LHCN-M2 (cell line): ENCODE results near the gene PPM1L. TPM values are rescaled to one million over a fixed set of nuclear protein-coding genes. Genes with fewer than 3 reads are reported as not detected.
"Not testable (repeated sequence)": the region's sequence is repeated elsewhere in the genome, so short reads cannot be mapped to it uniquely, and the experiment has no call there.

Experiments used
- DNase-seq: peaks from one replicate; pipeline ENCODE4 v3.0.0-alpha.2; 2012; ENCODE audit warnings: low read depth
- total RNA-seq: library from RNA; depleted of rRNA; stranded (reverse); fragments of >200 nt; gene quantifications from 2 replicates; pipeline ENCODE4 v1.2.3, GENCODE V29; 2014

Gene PPM1L
- total RNA-seq, 1 experiment from 2014 or later = 0.52 TPM

DNA sequence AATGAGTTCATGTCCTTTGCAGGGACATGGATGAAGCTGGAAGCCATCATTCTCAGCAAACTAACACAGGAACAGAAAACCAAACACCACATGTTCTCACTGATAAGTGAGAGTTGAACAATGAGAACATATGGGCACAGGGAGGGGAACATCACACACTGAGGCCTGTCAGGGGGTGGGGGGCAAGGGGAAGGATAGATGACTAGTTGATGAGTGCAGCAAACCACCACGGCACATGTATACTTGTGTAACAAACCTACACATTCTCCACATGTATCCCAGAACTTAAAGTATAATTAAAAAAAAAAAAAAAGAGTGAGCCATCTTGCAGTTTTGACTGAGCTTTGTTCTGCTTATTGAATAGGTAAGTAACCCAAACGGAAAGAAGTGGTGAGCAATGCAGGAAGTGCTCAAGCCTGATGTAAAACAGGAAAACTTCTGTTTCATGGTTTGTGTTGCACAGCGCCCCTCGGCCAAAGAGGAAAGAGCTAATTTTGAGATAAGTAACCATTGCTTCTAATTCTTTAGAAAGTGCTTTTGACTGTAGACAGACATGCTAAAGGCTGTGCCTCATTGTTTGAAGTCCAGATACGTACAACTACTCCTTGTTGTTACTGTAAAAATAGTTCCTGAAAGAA is 279.0 kb downstream of the PPM1L start:
- DNase-seq = not testable (repeated sequence)

DNA sequence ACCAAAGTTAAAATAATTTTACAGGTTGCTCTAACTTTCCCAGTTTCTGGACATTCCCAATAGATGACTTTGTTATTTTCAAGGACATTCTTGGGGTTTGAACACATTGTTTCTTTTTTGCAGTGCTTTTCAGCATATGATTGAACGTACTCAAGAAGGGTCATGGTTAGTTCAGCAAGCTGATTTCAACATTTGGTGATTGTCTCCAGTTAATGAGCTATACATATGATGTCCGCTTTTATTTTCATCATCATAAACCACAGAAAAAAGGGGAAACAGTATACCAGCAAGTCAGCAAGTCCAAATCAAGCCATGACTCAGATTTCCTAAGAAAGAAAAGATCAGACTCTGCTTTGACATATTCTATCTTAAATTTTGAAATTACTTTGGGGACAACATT is 279.7 kb downstream of the PPM1L start:
- DNase-seq = peak; percentile 8

DNA sequence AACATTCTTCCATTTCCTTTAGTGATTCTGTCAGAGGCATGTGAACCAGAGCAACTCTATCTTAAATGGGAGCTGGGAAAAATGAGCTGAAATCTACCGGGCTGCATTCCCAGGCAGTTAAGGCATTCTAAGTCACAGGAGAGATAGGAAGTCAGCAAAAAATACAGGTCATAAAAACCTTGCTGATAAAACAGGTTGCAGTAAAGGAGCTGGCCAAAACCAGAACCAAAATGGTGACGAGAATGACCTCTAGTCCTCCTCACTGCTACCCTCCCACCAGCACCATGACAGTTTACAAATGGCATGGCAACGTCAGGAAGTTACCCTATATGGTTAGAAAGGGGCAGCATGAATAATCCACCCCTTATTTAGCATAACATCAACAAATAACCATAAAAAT is 282.7 kb downstream of the PPM1L start:
- DNase-seq = no peak

DNA sequence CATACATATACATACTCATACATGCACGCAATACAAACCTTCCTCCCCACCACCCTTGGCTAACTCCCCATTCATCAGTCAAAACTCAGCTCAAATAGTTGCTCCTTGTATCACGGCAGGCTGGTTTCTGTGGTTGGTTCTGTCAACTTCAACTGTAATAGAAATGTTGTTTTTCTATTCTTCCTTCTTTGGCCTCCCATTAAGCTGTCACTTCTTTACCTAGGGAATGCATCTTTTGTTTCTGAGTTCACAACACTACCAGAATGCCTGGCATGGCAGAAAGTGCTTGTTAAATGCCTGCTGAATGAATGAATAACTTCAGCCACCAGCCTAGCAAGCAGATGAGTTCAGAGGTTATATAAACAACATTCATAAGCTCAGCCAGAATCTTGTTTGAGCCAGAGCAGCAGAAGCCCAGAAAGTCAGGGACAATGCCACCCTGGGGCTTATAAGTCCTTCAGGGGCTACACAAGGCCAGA is 286.0 kb downstream of the PPM1L start:
- no peak for DNase-seq

DNA sequence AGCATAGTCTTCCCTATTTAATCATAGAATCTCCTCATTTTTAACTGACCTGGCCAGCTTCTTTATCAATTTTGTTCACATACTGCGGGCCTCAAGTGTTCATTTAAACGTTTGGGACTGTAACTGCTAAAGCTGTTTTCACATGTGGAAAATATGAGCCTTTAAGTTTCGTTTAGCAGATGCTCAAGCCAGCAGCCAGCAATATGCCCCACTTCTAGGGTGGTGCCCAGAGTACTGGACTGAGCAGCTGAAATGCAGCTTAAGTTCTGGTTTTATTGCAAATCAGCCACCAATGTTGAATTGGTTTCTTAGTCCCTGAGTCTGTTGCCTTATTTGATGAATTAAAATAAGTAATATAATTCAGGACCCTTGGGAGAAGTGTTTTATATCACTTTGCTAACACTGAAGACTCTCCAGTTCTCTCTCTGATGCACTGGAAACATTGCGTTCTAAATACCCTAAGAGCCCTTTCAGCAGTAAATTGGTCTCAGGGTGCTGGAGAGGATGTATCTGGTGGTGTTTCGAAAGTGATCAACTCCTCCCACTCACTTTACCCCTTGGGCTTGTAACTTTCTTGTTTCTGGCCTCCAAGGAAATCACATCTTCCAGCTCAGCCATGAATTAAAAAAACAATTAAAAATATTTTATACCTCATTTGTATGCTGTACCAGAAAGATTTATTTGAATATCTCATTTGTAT is 287.5 kb downstream of the PPM1L start:
- no peak for DNase-seq

DNA sequence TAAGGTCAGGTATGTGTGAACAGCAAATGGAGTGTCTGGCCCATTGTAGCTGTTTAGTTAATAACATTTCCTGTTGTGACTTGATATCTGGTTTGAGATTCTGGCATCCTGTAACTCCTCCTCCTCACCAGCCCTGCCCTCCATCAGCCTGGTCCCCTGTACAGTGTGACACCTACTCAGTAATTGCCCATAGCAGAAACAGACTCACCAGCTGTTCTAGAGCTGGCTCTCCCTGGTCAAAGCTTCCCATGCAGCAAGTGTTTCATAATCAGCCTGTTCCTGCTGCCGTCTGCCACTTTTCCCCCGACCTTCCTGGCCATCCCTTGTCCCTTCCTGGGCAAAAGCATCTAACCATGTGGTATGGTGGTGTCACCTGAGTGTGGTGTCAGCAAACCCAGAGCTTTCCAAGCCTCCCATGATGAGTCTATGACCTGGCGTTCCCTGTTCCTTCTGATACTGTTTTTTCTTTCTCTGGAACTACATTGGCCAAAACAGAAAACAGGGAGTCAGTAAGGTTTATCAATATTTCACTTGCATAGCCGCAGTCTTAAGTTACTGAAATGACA is 293.7 kb downstream of the PPM1L start:
- DNase-seq = no peak

DNA sequence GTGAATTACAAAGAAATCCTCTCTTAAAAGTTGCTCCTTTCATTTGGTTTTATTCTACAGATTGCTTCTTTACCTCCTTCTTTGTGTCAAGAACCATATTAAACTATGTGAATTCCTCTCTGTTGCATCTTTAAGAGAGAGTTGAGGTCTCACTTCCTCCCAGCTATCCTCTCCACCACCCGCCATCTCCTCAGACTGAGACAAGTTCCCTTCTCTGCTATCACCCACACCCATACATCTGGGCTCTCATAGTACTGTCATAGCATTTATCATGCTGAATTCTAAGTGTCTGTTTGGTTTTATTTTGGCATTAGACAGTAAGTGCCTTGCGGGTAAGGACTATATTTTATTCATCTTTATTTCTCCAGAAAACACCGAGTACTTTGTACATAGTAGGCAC is 294.9 kb downstream of the PPM1L start:
- DNase-seq = no peak

DNA sequence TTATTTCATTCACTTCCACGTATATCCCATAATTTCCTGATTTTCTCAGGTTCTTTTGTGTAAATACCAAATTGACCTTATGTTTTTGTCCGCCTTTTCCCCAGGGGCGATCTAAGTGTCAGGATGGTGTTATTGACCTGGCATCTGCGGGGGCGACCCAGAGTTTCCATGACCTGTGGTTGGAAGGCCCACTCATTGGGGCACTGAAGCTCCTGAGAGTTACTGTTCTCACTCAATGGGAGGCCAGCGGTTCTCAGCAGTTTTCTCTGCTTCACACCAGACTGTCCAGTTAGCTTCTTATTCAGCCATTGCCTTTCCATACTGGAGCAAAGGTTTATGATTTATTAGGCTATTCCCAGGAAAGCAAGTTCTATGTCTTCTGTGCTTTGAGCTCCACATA is 295.8 kb downstream of the PPM1L start:
- DNase-seq = no peak

DNA sequence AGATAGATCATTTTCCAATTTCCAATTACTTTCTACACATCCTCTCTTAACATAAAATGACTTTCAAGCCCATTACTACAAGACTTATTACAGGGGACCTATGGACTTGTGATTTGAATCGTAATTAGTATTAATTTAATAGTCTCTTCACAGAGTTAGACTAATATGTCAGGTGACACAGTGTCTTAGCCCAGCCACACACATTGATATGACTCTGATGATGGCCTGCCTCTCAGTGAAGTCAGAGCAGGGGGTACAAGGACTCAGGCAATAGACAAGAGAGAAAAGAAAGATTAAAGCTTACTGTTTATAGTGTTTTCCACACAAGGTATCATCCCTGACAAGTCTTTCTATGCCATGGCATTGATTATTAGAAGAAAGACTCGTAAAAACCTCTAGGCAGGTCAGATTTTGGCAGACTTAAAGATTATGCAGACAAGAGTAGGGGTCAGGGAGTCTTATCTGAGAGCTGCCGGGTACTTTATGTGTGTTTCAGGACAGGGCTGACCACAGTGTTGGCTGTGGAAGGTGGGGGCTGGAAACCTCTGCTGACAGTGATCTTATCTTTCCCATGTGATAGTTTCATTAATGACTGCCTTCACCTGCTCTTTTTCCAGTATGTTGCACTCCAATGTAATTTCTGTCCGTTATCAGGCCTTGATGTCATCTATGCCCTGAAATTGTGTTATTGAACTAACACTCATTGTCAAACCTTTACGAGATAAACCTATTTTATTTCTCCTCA is 299.0 kb downstream of the PPM1L start:
- no peak for DNase-seq

DNA sequence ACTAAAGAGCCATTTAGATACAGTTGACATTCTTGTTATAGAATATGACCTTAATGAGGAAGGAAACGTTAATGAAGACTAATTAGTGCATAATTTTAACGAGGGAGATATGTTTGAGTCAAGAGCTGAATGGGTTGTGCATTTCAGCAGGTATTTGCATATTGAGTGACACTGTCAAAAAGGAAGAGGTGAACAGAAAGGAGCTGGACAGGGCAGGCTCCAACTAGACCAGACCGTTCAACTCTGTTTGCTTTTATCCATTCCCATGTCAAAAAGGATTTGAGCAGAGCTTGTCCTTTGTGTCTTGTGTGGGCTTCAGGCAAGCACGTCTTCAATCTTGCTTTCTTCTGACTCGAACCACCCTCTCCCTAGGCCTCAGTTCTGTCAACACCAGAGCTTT is 308.4 kb downstream of the PPM1L start:
- DNase-seq = no peak

DNA sequence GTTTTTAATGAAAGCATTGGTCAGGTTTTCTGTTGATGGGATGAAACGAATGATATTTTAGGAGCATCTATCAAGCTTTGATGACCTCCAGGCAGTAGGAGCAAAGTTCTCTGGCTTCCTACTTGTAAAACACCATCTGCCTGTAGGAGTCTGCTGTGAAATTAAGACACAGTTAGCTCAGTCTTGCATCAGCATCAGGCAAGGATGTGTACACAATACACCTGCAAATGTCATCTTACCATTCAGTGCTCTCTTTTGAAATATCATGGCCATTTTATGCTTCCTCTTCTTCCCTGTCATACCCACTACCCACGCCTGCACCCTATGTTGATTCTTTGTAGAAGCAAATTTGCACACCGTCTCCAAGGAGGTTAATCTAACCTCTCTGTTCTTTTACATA is 310.9 kb downstream of the PPM1L start:
- DNase-seq = no peak

DNA sequence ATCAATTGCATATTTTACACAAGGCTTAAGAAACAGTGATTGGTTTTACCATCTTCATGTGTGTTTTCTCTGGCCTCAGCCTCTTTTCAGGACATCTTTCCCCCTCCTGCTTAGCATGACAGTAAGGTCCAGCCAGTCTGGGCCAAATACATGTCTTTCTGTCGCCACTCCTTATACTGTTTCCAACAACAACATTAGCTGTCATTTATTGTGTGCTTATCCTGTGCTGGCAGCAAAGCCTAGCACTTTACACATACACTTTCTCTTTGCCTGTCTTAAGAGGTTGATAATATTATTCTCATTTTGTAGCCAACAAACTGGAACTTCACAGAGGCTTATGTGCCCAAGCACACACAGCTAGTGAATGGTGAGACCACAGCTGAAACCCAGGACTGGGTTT is 311.3 kb downstream of the PPM1L start:
- DNase-seq = no peak

DNA sequence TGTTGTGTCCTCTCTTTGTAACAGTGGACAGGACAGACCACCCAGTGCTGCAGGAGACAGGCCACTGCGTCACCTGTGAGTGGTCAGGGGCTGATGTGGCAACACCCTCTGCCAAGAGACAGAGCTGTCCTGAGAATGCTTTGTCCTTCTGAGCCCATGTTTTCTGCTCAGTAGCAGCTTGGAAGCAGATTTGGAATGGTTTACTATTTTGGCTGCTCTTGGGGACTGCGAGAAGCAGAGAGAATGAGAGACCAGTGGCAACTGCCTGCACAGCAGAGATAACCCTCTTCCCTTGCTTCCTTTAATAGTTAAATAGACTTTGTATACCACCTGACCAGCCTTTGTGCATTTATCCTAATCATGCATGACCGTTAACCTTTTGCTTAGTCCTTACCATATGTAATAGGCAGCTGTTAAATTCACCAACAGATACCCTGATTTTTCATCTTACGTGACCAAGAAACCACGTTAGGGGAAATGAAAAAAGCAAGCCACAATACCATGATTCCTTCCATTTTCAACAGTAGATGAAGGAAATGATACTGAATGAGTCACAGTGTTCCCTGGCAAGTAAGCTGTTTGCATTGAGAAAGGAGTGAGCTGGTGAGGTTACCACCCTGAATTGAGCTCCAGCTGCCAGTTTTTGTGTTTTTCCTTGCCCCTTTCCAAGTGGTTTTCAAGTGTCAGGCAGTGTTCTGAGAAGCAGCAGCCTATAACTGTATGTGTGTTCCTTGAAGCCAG is 313.6 kb downstream of the PPM1L start:
- DNase-seq = peak; percentile 88

DNA sequence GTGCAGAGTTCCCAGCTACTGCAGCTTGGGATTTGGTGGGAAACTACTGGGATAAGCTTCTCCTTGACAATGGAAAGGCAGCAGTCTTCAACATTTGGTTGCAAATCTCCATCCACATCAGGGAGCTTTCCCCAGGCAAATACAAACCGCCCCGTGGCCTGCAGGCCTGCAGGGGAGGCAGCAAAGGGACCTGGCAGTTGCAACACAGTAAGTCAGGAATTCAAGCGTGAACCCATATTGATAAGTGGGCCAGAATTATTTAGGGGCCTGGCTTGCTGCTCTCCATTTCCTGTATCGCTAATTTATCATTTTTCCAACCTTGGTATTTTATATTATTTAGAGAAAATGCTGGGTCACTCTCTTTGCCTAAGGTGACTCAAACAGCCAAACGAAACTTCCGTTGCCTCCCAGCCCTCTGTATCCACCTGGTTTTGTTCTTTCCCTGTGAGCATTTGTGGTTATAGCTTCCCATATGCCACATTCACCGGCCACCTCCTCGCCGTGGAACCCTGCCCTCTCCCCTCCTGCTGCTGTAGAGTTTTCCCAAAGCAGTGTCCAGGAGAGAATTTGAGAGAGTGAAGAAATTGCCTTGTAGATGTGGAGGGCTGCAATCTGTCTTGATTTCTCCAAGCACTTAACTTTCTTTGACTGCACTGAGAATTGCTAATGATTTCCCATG is 314.4 kb downstream of the PPM1L start:
- DNase-seq = no peak

DNA sequence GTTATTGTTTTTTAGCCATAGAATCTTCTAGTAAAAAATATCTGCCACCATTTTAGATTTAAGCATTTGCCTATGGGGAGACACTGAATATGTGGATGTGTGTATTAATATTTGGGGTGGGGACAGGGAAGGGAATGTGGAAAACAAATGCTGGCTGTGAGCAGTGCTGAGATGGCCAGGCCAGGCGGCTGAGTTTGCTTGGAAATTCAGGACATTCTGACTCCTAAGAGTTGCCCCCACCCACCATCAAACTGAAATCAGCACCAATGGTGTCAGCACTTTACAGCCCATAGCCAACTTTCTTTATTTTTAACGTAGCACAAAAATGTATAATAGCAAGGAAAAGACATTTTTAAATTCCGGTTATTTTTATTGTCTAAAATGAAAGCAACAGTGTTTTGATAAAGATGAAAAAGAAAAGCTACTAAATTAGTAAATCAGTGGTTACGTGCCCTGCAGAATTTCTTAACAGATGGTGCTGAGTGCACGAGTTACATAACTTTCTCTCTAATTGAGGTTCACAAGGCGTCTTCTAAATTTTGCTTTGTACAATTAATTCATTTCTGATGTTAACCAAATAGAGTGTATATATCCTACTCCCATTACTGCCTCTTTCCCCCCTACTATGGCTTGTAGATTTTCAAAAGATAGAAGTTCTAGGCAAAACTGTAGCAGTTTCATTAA is 315.1 kb downstream of the PPM1L start:
- no peak for DNase-seq

DNA sequence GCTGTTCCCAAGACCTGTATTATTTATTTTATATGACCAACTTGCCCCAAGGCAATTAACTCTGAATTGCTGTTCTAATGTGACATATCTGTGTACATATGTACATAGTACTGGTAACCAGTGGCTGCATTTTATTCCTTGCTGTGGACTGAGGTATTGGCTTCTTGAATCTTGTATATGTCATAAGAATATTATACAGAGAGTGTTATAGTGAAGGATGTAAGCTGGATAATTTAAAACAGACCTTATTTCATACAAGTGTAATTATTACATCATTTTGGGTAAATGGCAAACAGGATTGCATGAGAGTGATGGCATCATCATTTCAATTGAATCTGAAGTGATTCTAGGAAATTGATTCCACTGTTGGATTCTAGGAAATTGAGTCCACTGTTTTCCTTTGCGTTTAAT is 316.2 kb downstream of the PPM1L start:
- no peak for DNase-seq

DNA sequence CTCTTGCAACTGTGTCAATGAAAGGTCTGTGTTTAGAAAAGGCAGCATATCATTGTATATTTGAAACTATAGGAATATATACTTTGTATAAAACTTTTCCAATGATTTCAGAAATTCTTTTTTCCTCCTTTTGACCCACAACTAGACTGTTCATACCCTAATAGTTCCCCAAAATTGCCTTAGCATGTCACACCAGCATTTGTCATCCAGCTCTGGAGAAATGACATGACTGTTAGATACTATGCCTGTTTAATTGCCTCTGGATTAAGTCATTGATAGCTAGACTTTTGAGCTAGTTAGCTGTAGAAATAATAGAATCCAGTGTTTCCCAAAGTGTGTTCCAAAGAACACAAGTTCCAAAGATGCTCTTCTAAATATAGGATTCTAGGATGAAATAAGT is 316.7 kb downstream of the PPM1L start:
- DNase-seq = no peak

DNA sequence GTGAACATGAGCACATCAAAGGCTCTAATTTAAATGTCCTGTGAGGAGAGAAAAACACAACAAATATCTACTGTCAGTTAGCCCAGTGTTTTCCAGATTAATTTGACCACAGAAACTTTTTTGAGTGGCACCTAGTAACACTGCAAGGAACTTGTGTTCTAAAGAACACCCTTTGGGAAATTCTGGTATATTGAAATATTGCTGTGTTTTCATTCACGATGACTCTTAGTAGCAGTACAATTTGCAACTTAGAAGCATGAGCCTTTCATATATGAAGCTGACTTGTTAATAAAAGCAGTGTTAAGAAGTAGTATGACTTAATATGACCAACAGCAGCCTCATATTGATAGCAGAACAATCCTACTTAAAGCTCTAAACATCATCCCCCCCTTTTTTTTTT is 317.1 kb downstream of the PPM1L start:
- DNase-seq = no peak

DNA sequence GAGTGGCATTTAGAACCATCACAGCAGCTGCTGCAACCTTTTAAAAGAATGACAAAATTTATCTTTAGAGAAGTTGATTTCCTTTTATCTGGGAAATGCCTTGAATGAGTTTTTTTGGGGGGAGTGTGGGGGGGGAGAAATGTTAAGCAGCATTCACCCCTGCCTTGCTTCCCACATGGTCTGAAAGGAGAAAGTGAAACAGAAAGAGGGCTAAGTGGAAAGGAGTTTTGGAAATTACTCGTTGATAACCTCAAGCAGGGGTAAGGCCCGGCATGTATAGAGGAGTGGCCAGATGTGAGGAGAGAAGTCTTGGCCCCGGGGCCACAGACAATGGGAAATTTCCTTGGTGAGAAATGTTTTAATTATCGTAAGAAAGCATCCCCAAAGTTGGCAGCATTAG is 325.6 kb downstream of the PPM1L start:
- DNase-seq = no peak

DNA sequence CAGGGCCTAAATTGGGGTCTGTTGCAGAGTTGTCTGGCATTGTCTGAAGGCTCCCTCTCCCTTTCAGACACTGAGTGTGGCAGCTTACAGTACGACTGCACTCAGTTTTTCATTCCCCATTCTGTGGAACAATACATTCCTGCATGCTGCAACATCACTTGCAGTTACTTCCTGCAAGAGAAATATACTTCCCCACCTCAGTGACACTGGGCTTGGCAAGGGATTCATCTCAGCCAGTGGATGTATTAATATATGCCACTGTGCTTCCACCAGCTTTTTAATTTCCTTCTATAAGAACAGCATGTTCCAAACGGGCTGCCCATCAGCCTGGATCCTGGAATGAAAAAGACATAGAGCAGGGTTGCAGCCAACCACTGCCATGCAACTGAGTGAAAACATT is 326.0 kb downstream of the PPM1L start:
- no peak for DNase-seq

DNA sequence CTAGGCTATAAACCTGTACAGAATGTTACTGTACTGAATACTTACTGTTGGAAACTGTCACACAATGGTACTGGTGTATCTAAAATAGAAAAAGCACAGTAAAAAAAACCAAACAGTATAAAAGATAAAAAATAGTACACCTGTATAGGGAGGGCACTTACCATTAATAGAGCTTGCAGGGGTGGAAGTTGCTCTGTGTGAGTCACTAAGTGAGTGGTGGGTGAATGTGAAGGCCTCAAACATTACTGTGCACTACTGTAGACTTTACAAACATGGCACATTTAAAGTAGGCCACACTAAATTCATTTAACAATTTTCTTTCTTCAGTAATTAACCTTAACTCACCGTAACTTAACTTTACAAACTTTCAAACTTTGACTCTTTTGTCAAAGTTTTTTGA is 327.1 kb downstream of the PPM1L start:
- DNase-seq = no peak
